IMR-90 (cell line): Measurements from ENCODE around the gene ZNF112. TPM values are rescaled to one million over a fixed set of nuclear protein-coding genes. Genes with fewer than 3 reads are reported as not detected.

Experiments used
- ATAC-seq: fragments of 200-7000 bp; cut with Tn5 transposase; 2 replicates; pipeline ENCODE4 v1.9.1; 2020; ENCODE audit warnings: low read depth, mild to moderate bottlenecking, moderate library complexity
- Bru-seq: library from RNA; stranded (reverse); fragments of 400-500 nt; gene quantifications from one replicate; lab custom pipeline; 2021; lab: Mats Ljungman, UMichigan
- BruChase-seq, 2 experiments: library from RNA; stranded (reverse); fragments of 400-500 nt; gene quantifications; one replicate each; lab custom pipeline; 2021; lab: Mats Ljungman, UMichigan
- BruUV-seq: library from RNA; stranded (reverse); fragments of 400-500 nt; replicated peaks from 2 replicates; lab custom pipeline; 2021; lab: Mats Ljungman, UMichigan
- CTCF ChIA-PET: fragments of 300-600 bp; formaldehyde crosslinking; extraction: SDS; loops from one replicate; lab custom pipeline; 2021; ENCODE audit warnings: antibody characterized with exemption; lab: Yijun Ruan, JAX
- POLR2A ChIA-PET: fragments of 300-600 bp; sonication (Branson Sonifier 250); formaldehyde crosslinking; loops from one replicate; lab custom pipeline; 2022; ENCODE audit warnings: antibody characterized with exemption; ENCODE audit not compliant: unreplicated experiment; lab: Charles Lee
- DNase-seq: peaks from one replicate; pipeline ENCODE4 v3.0.0; 2013
- H2AFZ ChIP-seq: replicated peaks from 2 replicates; pipeline ENCODE3; 2013; ENCODE audit warnings: low read length, mild to moderate bottlenecking; ENCODE audit not compliant: poor library complexity
- H2AK5ac ChIP-seq: 2 replicates; pipeline ENCODE4 v1.6.1; 2013; ENCODE audit warnings: low read depth, low read length, inconsistent platforms
- H2AK9ac ChIP-seq: replicated peaks from 2 replicates; pipeline ENCODE3; 2013; ENCODE audit warnings: mild to moderate bottlenecking, low read depth, low read length, moderate library complexity; ENCODE audit not compliant: poor library complexity
- H2BK120ac ChIP-seq: 2 replicates; pipeline ENCODE4 v1.6.1; 2013; ENCODE audit warnings: low read depth, low read length, inconsistent platforms
- H2BK15ac ChIP-seq: 3 replicates; pipeline ENCODE4 v1.6.1; 2013; ENCODE audit warnings: low read depth, low read length, inconsistent platforms
- H2BK20ac ChIP-seq: 2 replicates; pipeline ENCODE4 v1.6.1; 2013; ENCODE audit warnings: low read depth, mild to moderate bottlenecking, inconsistent platforms, low read length, moderate library complexity
- H2BK5ac ChIP-seq: 2 replicates; pipeline ENCODE4 v1.6.1; 2013; ENCODE audit warnings: mild to moderate bottlenecking, low read depth, low read length, inconsistent platforms; ENCODE audit not compliant: poor library complexity, severe bottlenecking
- H3K14ac ChIP-seq: replicated peaks from 2 replicates; pipeline ENCODE4 v1.6.1; 2013; ENCODE audit warnings: low read depth, low read length, inconsistent platforms
- H3K18ac ChIP-seq: 2 replicates; pipeline ENCODE4 v1.6.1; 2013; ENCODE audit warnings: low read depth, low read length, control low read depth
- H3K23ac ChIP-seq: 2 replicates; pipeline ENCODE4 v1.6.1; 2013; ENCODE audit warnings: low read depth, low read length, inconsistent platforms
- H3K27ac ChIP-seq: 2 replicates; pipeline ENCODE4 v1.5.1; 2013; ENCODE audit warnings: mild to moderate bottlenecking, control low read depth, low read length; ENCODE audit not compliant: insufficient read depth
- H3K27me3 ChIP-seq: 2 replicates; pipeline ENCODE4 v1.6.1; 2013; ENCODE audit warnings: low read length; ENCODE audit not compliant: control insufficient read depth, insufficient read depth
- H3K36me3 ChIP-seq: 2 replicates; pipeline ENCODE4 v1.6.1; 2013; ENCODE audit warnings: low read length, mixed read lengths; ENCODE audit not compliant: control insufficient read depth, insufficient read depth
- H3K4ac ChIP-seq: 2 replicates; pipeline ENCODE4 v1.6.1; 2013; ENCODE audit warnings: low read depth, low read length, inconsistent platforms
- H3K4me1 ChIP-seq: 2 replicates; pipeline ENCODE4 v1.6.1; 2013; ENCODE audit warnings: low read length, mixed read lengths; ENCODE audit not compliant: control insufficient read depth, insufficient read depth
- H3K4me2 ChIP-seq: 2 replicates; pipeline ENCODE4 v1.6.1; 2013; ENCODE audit warnings: low read depth, mild to moderate bottlenecking, control low read depth, low read length, moderate library complexity
- H3K4me3 ChIP-seq: 2 replicates; pipeline ENCODE4 v1.5.1; 2013; ENCODE audit warnings: low read depth, mild to moderate bottlenecking, control low read depth, low read length, moderate library complexity; ENCODE audit not compliant: insufficient read depth
- H3K56ac ChIP-seq: 2 replicates; pipeline ENCODE4 v1.6.1; 2013; ENCODE audit warnings: low read length, inconsistent platforms; ENCODE audit not compliant: insufficient read depth; ENCODE audit errors: extremely low read depth
- H3K79me1 ChIP-seq, 2 experiments: 2 replicates each; pipeline ENCODE4 v1.6.1; 2013; ENCODE audit warnings: low read length in 2 of 2, inconsistent platforms in 1 of 2, low read depth in 1 of 2
- H3K9ac ChIP-seq: 2 replicates; pipeline ENCODE4 v1.6.1; 2013; ENCODE audit warnings: low read depth, low read length, control low read depth
- H3K9me1 ChIP-seq: 2 replicates; pipeline ENCODE4 v1.6.1; 2013; ENCODE audit warnings: low read length, inconsistent platforms; ENCODE audit not compliant: insufficient read depth
- H3K9me3 ChIP-seq: 2 replicates; pipeline ENCODE4 v1.6.1; 2013; ENCODE audit warnings: low read length; ENCODE audit not compliant: control insufficient read depth, insufficient read depth
- H4K20me1 ChIP-seq: 2 replicates; pipeline ENCODE4 v1.6.1; 2013; ENCODE audit warnings: low read length, inconsistent platforms; ENCODE audit not compliant: insufficient read depth
- H4K5ac ChIP-seq: 2 replicates; pipeline ENCODE4 v1.6.1; 2013; ENCODE audit warnings: mild to moderate bottlenecking, low read depth, low read length, control low read depth
- H4K8ac ChIP-seq, 2 experiments: 2 replicates each; pipeline ENCODE4 v1.6.1; 2013; ENCODE audit warnings: low read depth in 2 of 2, low read length in 2 of 2, control low read depth in 1 of 2, inconsistent platforms in 1 of 2
- H4K91ac ChIP-seq: 2 replicates; pipeline ENCODE4 v1.6.1; 2013; ENCODE audit warnings: low read depth, low read length, inconsistent platforms; ENCODE audit not compliant: insufficient read depth
- MAZ ChIP-seq: IDR thresholded peaks from 2 replicates; pipeline ENCODE4 v1.6.1; 2012; ENCODE audit warnings: low read depth, mild to moderate bottlenecking, low read length, improper control_type of control experiment, moderate library complexity, borderline replicate concordance
- POLR2A ChIP-seq: IDR thresholded peaks from 2 replicates; pipeline ENCODE4 v1.6.1; 2012; ENCODE audit warnings: mild to moderate bottlenecking, low read depth, low read length
- WGBS, 2 experiments: methylation state at CpG; one replicate each; pipeline versions ENCODE4 v1.1.5 to v1.1.7; 2013; ENCODE audit warnings: missing lambda C conversion rate in 2 of 2; ENCODE audit not compliant: insufficient read length in 1 of 2; ENCODE audit errors: extremely low coverage in 2 of 2; 5-methylcytosine and 5-hydroxymethylcytosine counted together
- dilution Hi-C: fragments of 300-500 bp; cut with HindIII; formaldehyde crosslinking; loops from one replicate; pipeline ENCODE4 v1.14.3; 2018; ENCODE audit warnings: low sequenced_read_pairs; ENCODE audit not compliant: unreplicated experiment
- in situ Hi-C: fragments of 300-500 bp; cut with MboI; formaldehyde crosslinking; loops from 3 replicates; pipeline ENCODE4 v1.14.3; 2019; ENCODE audit warnings: low sequenced_read_pairs, inconsistent platforms, mixed read lengths
- intact Hi-C: fragments of 100-400 bp; cut with micrococcal nuclease; formaldehyde crosslinking; loops from 2 replicates; pipeline ENCODE4 v1.10.0; 2022
- long read RNA-seq: library from polyadenylated mRNA; unstranded; transcript quantifications from one replicate; pipeline ENCODE4 v2.0.0, GENCODE V29; 2021; ENCODE audit not compliant: unreplicated experiment
- polyA plus RNA-seq, 3 experiments: library from polyadenylated mRNA; depleted of rRNA; stranded (reverse); fragments of >200 nt; gene quantifications; 2 replicates each; pipeline ENCODE4 v1.2.3, GENCODE V29; 2012; ENCODE audit warnings: low replicate concordance in 1 of 3
- total RNA-seq: library from RNA; depleted of rRNA; stranded (reverse); fragments of >200 nt; gene quantifications from 2 replicates; pipeline ENCODE4 v1.2.3, GENCODE V29; 2012; rRNA removed

The ZNF112 gene
- 7.7 and 10.3 TPM in 2 replicates for total RNA-seq
- 1.4 and 2.1 TPM in 2 replicates for polyA plus RNA-seq (2012; rRNA removed)
- polyA plus RNA-seq (2012; cell fraction: cytosol; rRNA removed): 0.06 and 0.13 TPM in 2 replicates
- polyA plus RNA-seq (2012; cell fraction: nucleus; rRNA removed; ENCODE audit: low replicate concordance): 0.77 and 8.0 TPM in 2 replicates
- percentile 74 among the genes with signal in this experiment for Bru-seq, nascent RNA
- BruChase-seq, experiment 1, labeled RNA remaining after a 6-hour chase: percentile 68 among the genes with signal in this experiment
- percentile 77 among the genes with signal in this experiment for BruChase-seq, experiment 2, labeled RNA remaining after a 2-hour chase
- long read RNA-seq, partial matches to known transcripts: 0 of 1 reads
- long read RNA-seq, other reads (novel, unspliced or antisense): 1 of 1 reads

DNA sequence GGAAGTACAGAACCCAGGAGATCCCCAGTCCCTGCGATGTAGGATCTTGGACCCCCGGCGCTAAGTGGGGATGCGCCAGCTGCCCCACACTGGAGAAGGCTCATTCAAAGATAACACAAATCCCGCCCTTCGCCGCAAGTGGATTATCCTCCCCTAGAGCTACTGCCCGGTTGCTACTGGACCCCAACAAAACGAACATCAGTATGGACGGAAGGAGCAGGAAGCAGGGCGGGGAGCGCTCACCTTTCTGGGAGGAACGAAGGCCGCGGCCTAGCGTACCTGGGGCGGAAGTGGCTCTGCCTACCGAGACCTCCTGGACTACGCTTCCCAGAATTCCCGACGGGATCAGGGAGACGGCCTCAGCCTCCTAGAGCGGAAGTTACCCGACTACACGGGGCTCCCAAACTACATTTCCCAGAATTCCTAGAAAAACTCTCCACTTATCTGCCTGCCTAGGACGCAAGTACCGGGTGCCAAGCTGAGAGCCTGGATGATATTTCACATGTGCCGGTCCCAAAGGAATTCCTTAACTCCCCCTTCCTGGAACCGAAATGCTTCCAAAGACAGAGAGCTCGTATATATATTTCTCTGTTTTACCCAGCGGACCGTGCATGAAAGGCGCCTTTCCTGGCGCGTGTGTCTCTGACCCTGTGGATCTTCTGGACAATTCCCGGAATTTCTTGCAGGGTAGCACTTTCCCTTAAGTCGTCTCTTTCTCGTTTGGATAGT, at the start of gene ZNF112:
Gene ZNF112 (minus strand): TSS at position 298 of the 729 bp plus-strand sequence. CDS start 16,141 bp downstream, outside the sequence.
- POLR2A ChIA-PET: no interaction called here

More for the DNA sequence above, at the start of gene ZNF112:
- intact Hi-C loops: no loop called here
- Histone ChIP-seq H3K9me1 (no peaks in the 10 kb centered on the region), H3K27ac (peak within 1 kb of the TSS; percentile 79), H4K20me1 (no peaks in the 10 kb centered on the region), H4K91ac (peak within 1 kb of the TSS; percentile 86), H2AK5ac (peak within 1 kb of the TSS; percentile 71; the same call in 1 of the 2 replicates), H3K4me3 (peak within 1 kb of the TSS; percentile 81), H3K4ac (peak within 1 kb of the TSS; percentile 79), H3K23ac (peak within 1 kb of the TSS; percentile 57; the same call in 1 of the 2 replicates), H3K9ac (peak within 1 kb of the TSS; percentile 94), H3K4me1 (0 out of 2 replicates have a peak, but pooled peaks cover 2% of the 10 kb centered on the region), H4K8ac (peak within 1 kb of the TSS; percentile 87 to 98), H2AFZ (peak within 1 kb of the TSS; percentile 96), H3K27me3 (no peaks in the 10 kb centered on the region), H2BK15ac (no peak within 1 kb of the TSS), H3K36me3 (no peaks in the 10 kb centered on the region), H4K5ac (peak within 1 kb of the TSS; percentile 99), H3K18ac (peak within 1 kb of the TSS; percentile 87), H3K79me1 (peaks cover 6 to 21% of the 10 kb centered on the region in 2 experiments), H3K9me3 (no peaks in the 10 kb centered on the region), H2AK9ac (peak within 1 kb of the TSS; percentile 74), H2BK120ac (peak within 1 kb of the TSS; percentile 4; the same call in 1 of the 2 replicates), H2BK5ac (peak within 1 kb of the TSS; percentile 69), H2BK20ac (no peak within 1 kb of the TSS), H3K56ac (peak within 1 kb of the TSS; percentile 43; the same call in 1 of the 2 replicates), H3K14ac (peak within 1 kb of the TSS; percentile 85), H3K4me2 (peak within 1 kb of the TSS; percentile 94)
- WGBS, 2 experiments: 0% methylated on average over 1 of the region's 38 CpGs; no CpG with 5 or more reads in 1 of the 2 experiments
- dilution Hi-C loops: no loop called here
- in situ Hi-C loops: no loop called here
- TF ChIP-seq MAZ: no peak
- TF ChIP-seq POLR2A: peak; percentile 34; the same call in 1 of the 2 replicates
- ATAC-seq (peak; percentile 100), DNase-seq (peak; percentile 91)
- CTCF ChIA-PET: interaction anchor here (0.6 kb wide), 2 partner anchors 161 to 517 kb away, joined by 3 to 7 read pairs; no protein-coding TSS in a partner anchor
- no TSS peak for BruUV-seq
